Sigmoid colon (tissue), 7 donors: ENCODE data around the gene SYT5. TPM values are rescaled to one million over a fixed set of nuclear protein-coding genes. Genes with fewer than 3 reads are reported as not detected.
"Not testable (repeated sequence)": the region's sequence is repeated elsewhere in the genome, so short reads cannot be mapped to it uniquely, and the experiment has no call there.

Experiments used
- DNase-seq: peaks from one replicate; pipeline ENCODE4 v3.0.0-alpha.2; 2019
- H3K27ac ChIP-seq, 4 donors: fragments of 200-600 bp; sonication (generic); one replicate each; pipeline ENCODE4 v1.5.1; 2016 to 2019; ENCODE audit warnings: mild to moderate bottlenecking in 1 of 4
- H3K27me3 ChIP-seq, 3 donors: fragments of 200-600 bp; sonication (generic); one replicate each; pipeline ENCODE4 v1.5.1; 2019; ENCODE audit warnings: mild to moderate bottlenecking in 1 of 3
- H3K36me3 ChIP-seq, 4 donors: fragments of 200-600 bp; sonication (generic); one replicate each; pipeline ENCODE4 v1.5.1; 2016 to 2019
- H3K4me1 ChIP-seq, 4 donors: fragments of 200-600 bp; sonication (generic); one replicate each; pipeline ENCODE4 v1.5.1; 2017 to 2019
- H3K4me3 ChIP-seq, 4 donors: fragments of 200-600 bp; sonication (generic); one replicate each; pipeline ENCODE4 v1.5.1; 2017 to 2019; ENCODE audit warnings: mild to moderate bottlenecking in 2 of 4, moderate library complexity in 1 of 4
- H3K9me3 ChIP-seq, 4 donors: fragments of 200-600 bp in 3 of 4; sonication (generic) in 3 of 4; one replicate each; pipeline versions ENCODE4 v1.5.1 to v1.6.1; 2013 to 2019
- EP300 ChIP-seq, 4 donors: sonication (generic); formaldehyde crosslinking; IDR thresholded peaks; one replicate each; pipeline ENCODE4 v1.6.1; 2017; ENCODE audit warnings: antibody characterized with exemption in 4 of 4
- POLR2A ChIP-seq, 2 donors: fragments of 450-650 bp; IDR thresholded peaks; one replicate each; pipeline ENCODE4 v1.6.1; 2016; ENCODE audit warnings: antibody characterized with exemption in 2 of 2, mild to moderate bottlenecking in 2 of 2, moderate library complexity in 2 of 2
- POLR2AphosphoS5 ChIP-seq, 4 donors: sonication (generic); formaldehyde crosslinking; IDR thresholded peaks; one replicate each; pipeline ENCODE4 v1.6.1; 2017; ENCODE audit warnings: antibody characterized with exemption in 4 of 4
- WGBS, 2 donors: extraction: QIAGEN DNeasy Blood & Tissue Kit; methylation state at CpG; one replicate each; pipeline ENCODE4 v1.1.7; 2013; 5-methylcytosine and 5-hydroxymethylcytosine counted together
- intact Hi-C: fragments of 100-400 bp; cut with DNase I; formaldehyde crosslinking; loops from one replicate; pipeline ENCODE4 v1.15.1; 2023
- polyA plus RNA-seq, 3 donors: library from polyadenylated mRNA; stranded (reverse); fragments of 200-250 nt; gene quantifications; one replicate each; pipeline ENCODE4 v1.2.3, GENCODE V29; 2013
- total RNA-seq, 4 donors: library from RNA; depleted of rRNA; stranded (reverse); fragments of >200 nt; gene quantifications; one replicate each; pipeline ENCODE4 v1.1.0, GENCODE V29; 2016
- TF ChIP-seq, protein P1 (sequence below), 4 experiments: fragments of 450-650 bp in 3 of 4; fragments of 200-600 bp in 1 of 4; IDR thresholded peaks; one replicate each; pipeline ENCODE4 v1.5.1; 2016 to 2019; ENCODE audit warnings: antibody characterized with exemption in 4 of 4, mild to moderate bottlenecking in 3 of 4, moderate library complexity in 2 of 4
- donor health status: healthy with polysubstance abuse.
- donor health status: Bipolar disorder and iron deficiency.
- donor health status: healthy.

The SYT5 gene
- total and polyA plus RNA-seq, 7 donors, result 0.69 to 9.6 (median 1.9) TPM

- intact Hi-C loops, result no loop called here
- Histone ChIP-seq H3K27me3 (peaks cover 37 to 99% (median 92%) of the 10 kb centered on the region in 3 donors), H3K4me3 (no peak overlapping the region), H3K36me3 (no peaks in the 10 kb centered on the region), H3K9me3 (no peaks in the 10 kb centered on the region), H3K27ac (no peak overlapping the region), H3K4me1 (peaks cover 0 to 16% (median 6%) of the 10 kb centered on the region in 4 donors)
- no peak for DNase-seq
- 47 to 72% methylated on average over 4 of the region's 4 CpGs for WGBS, 2 donors
- TF ChIP-seq POLR2AphosphoS5 (IDR thresholded peaks at IDR 0.05), result no peak
- TF ChIP-seq, protein P1, sequence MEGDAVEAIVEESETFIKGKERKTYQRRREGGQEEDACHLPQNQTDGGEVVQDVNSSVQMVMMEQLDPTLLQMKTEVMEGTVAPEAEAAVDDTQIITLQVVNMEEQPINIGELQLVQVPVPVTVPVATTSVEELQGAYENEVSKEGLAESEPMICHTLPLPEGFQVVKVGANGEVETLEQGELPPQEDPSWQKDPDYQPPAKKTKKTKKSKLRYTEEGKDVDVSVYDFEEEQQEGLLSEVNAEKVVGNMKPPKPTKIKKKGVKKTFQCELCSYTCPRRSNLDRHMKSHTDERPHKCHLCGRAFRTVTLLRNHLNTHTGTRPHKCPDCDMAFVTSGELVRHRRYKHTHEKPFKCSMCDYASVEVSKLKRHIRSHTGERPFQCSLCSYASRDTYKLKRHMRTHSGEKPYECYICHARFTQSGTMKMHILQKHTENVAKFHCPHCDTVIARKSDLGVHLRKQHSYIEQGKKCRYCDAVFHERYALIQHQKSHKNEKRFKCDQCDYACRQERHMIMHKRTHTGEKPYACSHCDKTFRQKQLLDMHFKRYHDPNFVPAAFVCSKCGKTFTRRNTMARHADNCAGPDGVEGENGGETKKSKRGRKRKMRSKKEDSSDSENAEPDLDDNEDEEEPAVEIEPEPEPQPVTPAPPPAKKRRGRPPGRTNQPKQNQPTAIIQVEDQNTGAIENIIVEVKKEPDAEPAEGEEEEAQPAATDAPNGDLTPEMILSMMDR (IDR thresholded peaks at IDR 0.05), result no peak
- no peak for TF ChIP-seq POLR2A (IDR thresholded peaks at IDR 0.05)
- no peak for TF ChIP-seq EP300 (IDR thresholded peaks at IDR 0.05)
Measured at GRCh38 chr19:55158423-55158822, 21.7 kb downstream of the SYT5 start.

- Histone ChIP-seq H3K4me1 (peaks cover 0 to 16% (median 6%) of the 10 kb centered on the region in 4 donors), H3K27me3 (peaks cover 34 to 96% (median 85%) of the 10 kb centered on the region in 3 donors), H3K4me3 (no peak within 1 kb of the TSS), H3K36me3 (no peaks in the 10 kb centered on the region), H3K27ac (no peak within 1 kb of the TSS), H3K9me3 (no peaks in the 10 kb centered on the region)
- 46 to 52% methylated on average over 39 of the region's 39 CpGs for WGBS, 2 donors
- TF ChIP-seq POLR2AphosphoS5 (IDR thresholded peaks at IDR 0.05) (no peak), POLR2A (IDR thresholded peaks at IDR 0.05) (no peak), EP300 (IDR thresholded peaks at IDR 0.05) (no peak)
- TF ChIP-seq, protein P1 (IDR thresholded peaks at IDR 0.05), result no peak
- no peak for DNase-seq
- intact Hi-C loops, result no loop called here
Measured at GRCh38 chr19:55157064-55157908, 22.8 kb downstream of the SYT5 start, which contains the start of gene TNNI3. Gene TNNI3, minus strand, starts transcription at chr19:55157732. Its CDS starts 143 bp downstream, at chr19:55157589.

DNA sequence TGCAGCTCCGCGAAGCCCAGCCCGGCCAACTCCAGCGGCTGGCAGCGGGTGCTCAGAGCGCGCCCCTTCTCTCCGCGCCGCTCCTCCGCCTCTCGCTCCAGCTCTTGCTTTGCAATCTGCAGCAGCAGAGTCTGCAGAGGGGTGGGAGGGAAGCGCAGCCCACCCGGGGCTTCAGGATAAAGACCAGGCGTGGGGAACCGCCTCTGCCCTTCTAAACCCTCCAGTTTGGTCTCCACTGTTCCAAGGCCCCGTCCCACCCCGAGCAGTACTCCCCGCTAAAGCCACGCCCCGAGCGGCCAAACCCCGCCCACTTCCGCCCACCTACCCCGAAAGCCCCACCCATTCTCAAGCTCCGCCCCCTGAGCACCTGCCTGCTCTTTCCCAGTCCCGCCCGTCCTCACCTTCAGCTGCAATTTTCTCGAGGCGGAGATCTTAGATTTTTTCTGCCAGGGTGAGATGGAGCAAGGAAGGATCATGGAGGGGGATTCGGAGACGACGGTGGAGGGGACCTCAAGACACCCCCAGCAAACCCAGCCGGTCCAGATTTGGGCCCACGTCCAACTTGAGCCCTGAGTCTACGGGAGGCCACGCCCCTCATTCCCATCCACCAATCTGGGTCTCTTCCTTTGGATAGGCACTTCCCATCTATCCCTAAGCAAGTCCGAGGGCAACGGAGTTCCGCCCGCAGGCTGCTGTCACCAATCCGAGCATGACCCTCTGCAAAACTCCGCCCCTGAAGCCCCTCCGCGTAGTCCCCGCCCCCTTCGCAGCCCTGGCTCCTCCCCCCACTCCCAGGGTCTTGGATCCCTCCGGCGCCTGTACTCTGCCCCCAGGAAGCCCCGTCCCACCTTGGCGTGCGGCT, 23.7 kb downstream of the SYT5 start:
- intact Hi-C loops, result no loop called here

DNA sequence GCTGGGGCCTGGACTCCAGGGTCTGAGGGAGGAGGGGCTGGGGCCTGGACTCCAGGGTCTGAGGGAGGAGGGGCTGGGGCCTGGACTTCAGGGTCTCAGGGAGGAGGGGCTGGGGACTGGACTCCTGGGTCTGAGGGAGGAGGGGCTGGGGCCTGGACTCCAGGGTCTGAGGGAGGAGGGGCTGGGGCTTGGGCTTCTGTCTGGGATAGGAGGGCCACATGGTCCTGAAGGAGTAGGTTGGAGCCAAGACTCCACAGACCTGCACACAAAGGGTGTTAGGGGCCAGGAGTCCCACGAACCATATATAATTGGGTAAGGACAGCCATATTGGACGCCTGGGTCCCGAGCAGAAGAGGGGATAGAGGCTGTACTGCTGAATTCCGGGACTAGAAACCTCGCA, 24.3 kb downstream of the SYT5 start:
- Histone ChIP-seq H3K27me3 (peaks cover 19 to 90% (median 70%) of the 10 kb centered on the region in 3 donors), H3K4me1 (peaks cover 0 to 13% (median 6%) of the 10 kb centered on the region in 4 donors)
- H3K27ac ChIP-seq, H3K4me3 ChIP-seq, intact Hi-C loops, DNase-seq, H3K36me3 ChIP-seq, H3K9me3 ChIP-seq: not testable (repeated sequence)
- 3 to 6% methylated on average over 5 of the region's 5 CpGs for WGBS, 2 donors

More for the DNA sequence above, 23.7 kb downstream of the SYT5 start:
- TF ChIP-seq EP300 (IDR thresholded peaks at IDR 0.05) (no peak), POLR2A (IDR thresholded peaks at IDR 0.05) (no peak), POLR2AphosphoS5 (IDR thresholded peaks at IDR 0.05) (no peak)
- TF ChIP-seq, protein P1 (IDR thresholded peaks at IDR 0.05), result no peak
- H3K9me3 ChIP-seq, result no peaks in the 10 kb centered on the region
- 6 to 10% methylated on average over 52 of the region's 52 CpGs for WGBS, 2 donors
- peaks cover 25 to 90% (median 77%) of the 10 kb centered on the region in 3 donors for H3K27me3 ChIP-seq
- peaks cover 0 to 16% (median 6%) of the 10 kb centered on the region in 4 donors for H3K4me1 ChIP-seq
- H3K36me3 ChIP-seq, result no peaks in the 10 kb centered on the region
- H3K4me3 ChIP-seq, result no peak overlapping the region
- DNase-seq, result no peak
- H3K27ac ChIP-seq, result no peak overlapping the region
